LNCAP (cell line): ENCODE measurements around the gene TPO.

Experiments
- CTCF ChIP-seq: fragments of 450-650 bp; IDR thresholded peaks from 2 replicates; pipeline ENCODE4 v1.5.1; 2017; ENCODE audit warnings: mild to moderate bottlenecking

Gene TPO

GRCh38 chr2:1591461-1591770, 178.2 kb downstream of the TPO start:
- TF ChIP-seq CTCF, result no peak
